Vagina (tissue), 2 donors: ENCODE results near the gene MGMT.

Experiments
- CTCF ChIP-seq, 3 experiments: fragments of 450-650 bp in 2 of 3; fragments of 200-600 bp in 1 of 3; sonication (generic) in 1 of 3; IDR thresholded peaks; one replicate each; pipeline ENCODE4 v1.5.1; 2017 to 2019; ENCODE audit warnings: antibody characterized with exemption in 3 of 3, mild to moderate bottlenecking in 2 of 3, moderate library complexity in 2 of 3
- POLR2A ChIP-seq, 2 donors: fragments of 450-650 bp; IDR thresholded peaks; one replicate each; pipeline ENCODE4 v1.6.1; 2017; ENCODE audit warnings: antibody characterized with exemption in 2 of 2, mild to moderate bottlenecking in 2 of 2, moderate library complexity in 2 of 2

GRCh38 chr10:129745186-129745750 is 278.2 kb downstream of the MGMT start:
- TF ChIP-seq CTCF (IDR thresholded peaks at IDR 0.05) (no peak), POLR2A (IDR thresholded peaks at IDR 0.05) (no peak)
